PC-3 (cell line): Measurements from ENCODE around the gene CACNA1B. TPM values are rescaled to one million over a fixed set of nuclear protein-coding genes. Genes with fewer than 3 reads are reported as not detected.

Experiments used
- ATAC-seq: fragments of 200-7000 bp; cut with Tn5 transposase; 2 replicates; pipeline ENCODE4 v1.9.1; 2020; ENCODE audit warnings: mild to moderate bottlenecking, moderate library complexity
- BruUV-seq: library from RNA; stranded (reverse); fragments of 400-500 nt; replicated peaks from 2 replicates; lab custom pipeline; 2021; lab: Mats Ljungman, UMichigan
- CTCF ChIA-PET: fragments of 300-600 bp; sonication (Branson Sonifier 250); formaldehyde crosslinking; loops from one replicate; lab custom pipeline; 2022; ENCODE audit warnings: antibody characterized with exemption; lab: Charles Lee
- POLR2A ChIA-PET: fragments of 300-600 bp; sonication (Branson Sonifier 250); formaldehyde crosslinking; loops from one replicate; lab custom pipeline; 2022; ENCODE audit warnings: antibody characterized with exemption; ENCODE audit not compliant: unreplicated experiment; lab: Charles Lee
- DNase-seq: peaks from one replicate; pipeline ENCODE4 v3.0.0-alpha.2; 2015
- H2AFZ ChIP-seq: fragments of 300-600 bp; sonication (generic); 2 replicates; pipeline ENCODE4 v1.6.0; 2016; ENCODE audit warnings: antibody characterized with exemption, low read length
- H3F3A ChIP-seq: fragments of 300-600 bp; sonication (generic); one replicate; pipeline ENCODE4 v1.6.0; 2017; ENCODE audit warnings: antibody characterized with exemption, low read length, control low read depth, mild to moderate bottlenecking; ENCODE audit not compliant: unreplicated experiment
- H3K27ac ChIP-seq: fragments of 300-600 bp; sonication (generic); 2 replicates; pipeline ENCODE4 v1.5.1; 2016; ENCODE audit warnings: mild to moderate bottlenecking, low read length
- H3K27me3 ChIP-seq: fragments of 300-600 bp; sonication (generic); 2 replicates; pipeline ENCODE4 v1.6.1; 2016; ENCODE audit warnings: low read length, mixed read lengths
- H3K36me3 ChIP-seq: fragments of 300-600 bp; sonication (generic); 2 replicates; pipeline ENCODE4 v1.6.1; 2016; ENCODE audit warnings: low read depth, mixed run types, low read length, mixed read lengths
- H3K4me1 ChIP-seq: fragments of 300-600 bp; sonication (generic); 2 replicates; pipeline ENCODE4 v1.5.1; 2016; ENCODE audit warnings: low read length; ENCODE audit not compliant: insufficient read depth
- H3K4me2 ChIP-seq: fragments of 300-600 bp; sonication (generic); 2 replicates; pipeline ENCODE4 v1.6.0; 2016; ENCODE audit warnings: low read length
- H3K4me3 ChIP-seq: fragments of 300-600 bp; sonication (generic); 2 replicates; pipeline ENCODE4 v1.5.1; 2016; ENCODE audit warnings: mild to moderate bottlenecking, low read length, mixed read lengths
- H3K79me2 ChIP-seq: fragments of 300-600 bp; sonication (generic); 2 replicates; pipeline ENCODE4 v1.6.1; 2017; ENCODE audit warnings: low read length, mixed read lengths
- H3K9ac ChIP-seq: fragments of 300-600 bp; sonication (generic); 2 replicates; pipeline ENCODE4 v1.6.0; 2016; ENCODE audit warnings: mild to moderate bottlenecking, low read length
- H3K9me2 ChIP-seq: fragments of 300-600 bp; sonication (generic); replicated peaks from 2 replicates; pipeline ENCODE4 v1.6.1; 2016; ENCODE audit warnings: mixed run types, low read length, mixed read lengths
- H3K9me3 ChIP-seq: fragments of 300-600 bp; sonication (generic); 2 replicates; pipeline ENCODE4 v1.6.1; 2016; ENCODE audit warnings: low read length, mixed read lengths
- H4K20me1 ChIP-seq: fragments of 300-600 bp; sonication (generic); 2 replicates; pipeline ENCODE4 v1.6.1; 2016; ENCODE audit warnings: low read length, mixed read lengths
- CTCF ChIP-seq: fragments of 300-600 bp; sonication (generic); conservative IDR thresholded peaks from 2 replicates; pipeline ENCODE4 v1.5.1; 2017; ENCODE audit warnings: antibody characterized with exemption, low read depth, mild to moderate bottlenecking, low read length
- EZH2 ChIP-seq: fragments of 300-600 bp; sonication (generic); IDR thresholded peaks from one replicate; pipeline ENCODE4 v1.6.1; 2017; ENCODE audit warnings: antibody characterized with exemption, mild to moderate bottlenecking, low read length; ENCODE audit not compliant: unreplicated experiment
- EZH2phosphoT487 ChIP-seq: fragments of 300-600 bp; sonication (generic); IDR thresholded peaks from 2 replicates; pipeline ENCODE4 v1.6.1; 2018; ENCODE audit warnings: mild to moderate bottlenecking, antibody characterized with exemption, low read length, borderline replicate concordance
- intact Hi-C: fragments of 100-400 bp; cut with micrococcal nuclease; formaldehyde crosslinking; loops from 2 replicates; pipeline ENCODE4 v1.9.0; 2023
- total RNA-seq: library from RNA; depleted of rRNA; stranded (reverse); fragments of >200 nt; gene quantifications from 2 replicates; pipeline ENCODE4 v1.2.3, GENCODE V29; 2014

Gene CACNA1B
- total RNA-seq, 1 experiment from 2014 or later, result not detected

- H3K9me3 ChIP-seq, result no peaks in the 10 kb centered on the region
- ChIA-PET CTCF (no interaction called here), POLR2A (no interaction called here)
- H3K9ac ChIP-seq, result no peak overlapping the region
- H3K36me3 ChIP-seq, result no peaks in the 10 kb centered on the region
- H3K27ac ChIP-seq, result no peak overlapping the region
- no peak overlapping the region for H2AFZ ChIP-seq
- TF ChIP-seq EZH2phosphoT487, result no peak
- no peak for TF ChIP-seq CTCF
- TF ChIP-seq EZH2, result no peak
- H3K9me2 ChIP-seq, result no peaks in the 10 kb centered on the region
- intact Hi-C loops, result no loop called here
- H3K79me2 ChIP-seq, result no peaks in the 10 kb centered on the region
- H3F3A ChIP-seq, result no peaks in the 10 kb centered on the region
- no peak overlapping the region for H3K4me3 ChIP-seq
- no peak overlapping the region for H3K4me2 ChIP-seq
- no peak for DNase-seq
- no peak for ATAC-seq
- 0 out of 2 replicates have a peak, but pooled peaks cover 3% of the 10 kb centered on the region for H3K27me3 ChIP-seq
- H3K4me1 ChIP-seq, result no peaks in the 10 kb centered on the region
- no TSS peak for BruUV-seq
- no peaks in the 10 kb centered on the region for H4K20me1 ChIP-seq
Observed at GRCh38 chr9:137866226-137867141, 11.1 kb upstream of the CACNA1B start.

- Histone ChIP-seq H3K4me1 (no peaks in the 10 kb centered on the region), H3K4me3 (no peak overlapping the region), H4K20me1 (no peaks in the 10 kb centered on the region), H3K4me2 (no peak overlapping the region), H3K27me3 (no peaks in the 10 kb centered on the region), H2AFZ (no peak overlapping the region), H3K9ac (no peak overlapping the region), H3K9me3 (no peaks in the 10 kb centered on the region), H3K36me3 (no peaks in the 10 kb centered on the region), H3K79me2 (no peaks in the 10 kb centered on the region), H3K9me2 (no peaks in the 10 kb centered on the region), H3K27ac (no peak overlapping the region), H3F3A (no peaks in the 10 kb centered on the region)
- intact Hi-C loops, result no loop called here
- no peak for ATAC-seq
- no TSS peak for BruUV-seq
- no peak for DNase-seq
- TF ChIP-seq EZH2phosphoT487, result no peak
- no peak for TF ChIP-seq CTCF
- TF ChIP-seq EZH2, result no peak
- ChIA-PET CTCF (no interaction called here), POLR2A (no interaction called here)
Observed at GRCh38 chr9:137870432-137870831, 7.2 kb upstream of the CACNA1B start.

GRCh38 chr9:137872296-137872695, 5.3 kb upstream of the CACNA1B start:
- no peaks in the 10 kb centered on the region for H3K36me3 ChIP-seq
- H3K4me3 ChIP-seq, result no peak overlapping the region
- no peaks in the 10 kb centered on the region for H3F3A ChIP-seq
- no peaks in the 10 kb centered on the region for H3K79me2 ChIP-seq
- POLR2A ChIA-PET, result no interaction called here
- H3K4me1 ChIP-seq, result no peaks in the 10 kb centered on the region
- no peak for DNase-seq
- H3K9me3 ChIP-seq, result no peaks in the 10 kb centered on the region
- intact Hi-C loops, result no loop called here
- H4K20me1 ChIP-seq, result no peaks in the 10 kb centered on the region
- CTCF ChIA-PET, result no interaction called here
- no peaks in the 10 kb centered on the region for H3K27me3 ChIP-seq
- no peaks in the 10 kb centered on the region for H3K9me2 ChIP-seq
- TF ChIP-seq EZH2 (no peak), CTCF (no peak), EZH2phosphoT487 (no peak)
- H2AFZ ChIP-seq, result no peak overlapping the region
- no peak overlapping the region for H3K9ac ChIP-seq
- no peak for ATAC-seq
- H3K27ac ChIP-seq, result no peak overlapping the region
- BruUV-seq, result no TSS peak
- H3K4me2 ChIP-seq, result no peak overlapping the region
